CD4-positive, CD25-positive, alpha-beta regulatory T cell (primary cell): ENCODE data around the gene OSBPL6. TPM values are rescaled to one million over a fixed set of nuclear protein-coding genes. Genes with fewer than 3 reads are reported as not detected.
"Not testable (repeated sequence)": the region's sequence is repeated elsewhere in the genome, so short reads cannot be mapped to it uniquely, and the experiment has no call there.

Source experiments
- ATAC-seq, 2 donors: fragments of 150-1000 bp; cut with Tn5 transposase; one replicate each; pipeline ENCODE4 v1.10.0; 2021; ENCODE audit warnings: low read depth in 2 of 2, moderate number of reproducible peaks in 2 of 2, moderate library complexity in 1 of 2
- DNase-seq, 3 donors: peaks; one replicate each; pipeline versions ENCODE4 v3.0.0 to v3.0.0-alpha.2; 2012 to 2022; ENCODE audit warnings: mixed read lengths in 1 of 3
- H3K27ac ChIP-seq: one replicate; pipeline ENCODE4 v1.7.0; 2013; ENCODE audit warnings: mild to moderate bottlenecking, low read length; ENCODE audit not compliant: insufficient read depth, poor library complexity, severe bottlenecking
- H3K27me3 ChIP-seq: one replicate; pipeline ENCODE4 v1.7.0; 2013; ENCODE audit warnings: low read length; ENCODE audit not compliant: control insufficient read depth, insufficient read depth
- H3K36me3 ChIP-seq: one replicate; pipeline ENCODE4 v1.7.0; 2013; ENCODE audit warnings: mild to moderate bottlenecking, low read length, moderate library complexity; ENCODE audit not compliant: control insufficient read depth, insufficient read depth
- H3K4me1 ChIP-seq: 2 replicates; pipeline ENCODE4 v1.7.0; 2013; ENCODE audit warnings: mild to moderate bottlenecking, low read length; ENCODE audit not compliant: insufficient read depth, control insufficient read depth, poor library complexity, severe bottlenecking
- H3K4me3 ChIP-seq: one replicate; pipeline ENCODE4 v1.7.0; 2013; ENCODE audit warnings: low read depth, mild to moderate bottlenecking, low read length, moderate library complexity
- H3K9me3 ChIP-seq, 2 experiments: 1 replicate in 1 of 2; 2 replicates in 1 of 2; pipeline ENCODE4 v1.7.0; 2013; ENCODE audit warnings: low read length in 2 of 2, mild to moderate bottlenecking in 1 of 2, moderate library complexity in 1 of 2; ENCODE audit not compliant: control insufficient read depth in 2 of 2
- H3K27ac Mint-ChIP-seq, 3 donors: one replicate each; pipeline ENCODE4 v1.8.0; 2020 to 2022; ENCODE audit warnings: mild to moderate bottlenecking in 3 of 3, mixed read lengths in 3 of 3, moderate library complexity in 2 of 3
- H3K27me3 Mint-ChIP-seq: one replicate; pipeline ENCODE4 v1.8.0; 2022; ENCODE audit warnings: mild to moderate bottlenecking, mixed read lengths
- H3K36me3 Mint-ChIP-seq: one replicate; pipeline ENCODE4 v1.8.0; 2020; ENCODE audit warnings: mixed read lengths
- H3K4me1 Mint-ChIP-seq, 4 donors: one replicate each; pipeline ENCODE4 v1.8.0; 2020 to 2022; ENCODE audit warnings: mixed read lengths in 4 of 4, mild to moderate bottlenecking in 1 of 4
- H3K4me3 Mint-ChIP-seq, 4 donors: one replicate each; pipeline ENCODE4 v1.8.0; 2020 to 2022; ENCODE audit warnings: mild to moderate bottlenecking in 4 of 4, mixed read lengths in 4 of 4, moderate library complexity in 3 of 4
- H3K9me3 Mint-ChIP-seq, 7 donors: one replicate each; pipeline ENCODE4 v1.8.0; 2020 to 2022; ENCODE audit warnings: mixed read lengths in 7 of 7, mild to moderate bottlenecking in 3 of 7, moderate library complexity in 2 of 7
- polyA plus RNA-seq, 4 donors: library from polyadenylated mRNA; unstranded; fragments of 300-500 nt; fragmentation: Illumina TruSeq; gene quantifications; one replicate each; pipeline ENCODE4 v1.2.3, GENCODE V29; 2021
- total RNA-seq: library from RNA; stranded (reverse); gene quantifications from one replicate; pipeline ENCODE4 v1.2.3, GENCODE V29; 2022

Gene OSBPL6
- total and polyA plus RNA-seq, 5 donors from 2014 or later, result 0.34 TPM; not detected in 4

GRCh38 chr2:178415979-178416378 is 221.7 kb downstream of the OSBPL6 start:
- Histone ChIP-seq H3K36me3 (no peaks in the 10 kb centered on the region), H3K27me3 (no peaks in the 10 kb centered on the region), H3K4me1 (peaks cover 14% of the 10 kb centered on the region), H3K4me3 (no peak overlapping the region), H3K27ac (no peak overlapping the region), H3K9me3 (no peaks in the 10 kb centered on the region)
- Mint-ChIP-seq H3K27me3 (no peaks in the 10 kb centered on the region), H3K9me3 (peaks cover 0 to 1% (median 0%) of the 10 kb centered on the region in 7 donors), H3K36me3 (peaks cover 2% of the 10 kb centered on the region), H3K4me3 (no peak overlapping the region), H3K4me1 (peaks cover 14 to 42% (median 27%) of the 10 kb centered on the region in 4 donors), H3K27ac (peak overlapping the region in 1 of 3 donors; percentile 3)
- DNase-seq (no peak), ATAC-seq (no peak)

- Histone ChIP-seq H3K36me3 (no peaks in the 10 kb centered on the region), H3K27me3 (no peaks in the 10 kb centered on the region), H3K9me3 (no peaks in the 10 kb centered on the region), H3K4me1 (peaks cover 14% of the 10 kb centered on the region), H3K27ac (peak overlapping the region; percentile 0), H3K4me3 (no peak overlapping the region)
- DNase-seq (no peak), ATAC-seq (no peak)
- Mint-ChIP-seq H3K36me3 (peaks cover 13% of the 10 kb centered on the region), H3K4me1 (peaks cover 14 to 39% (median 27%) of the 10 kb centered on the region in 4 donors), H3K27me3 (no peaks in the 10 kb centered on the region), H3K4me3 (peak overlapping the region in 1 of 4 donors; percentile 16), H3K9me3 (peaks cover 0 to 1% (median 0%) of the 10 kb centered on the region in 7 donors), H3K27ac (no peak overlapping the region)
These were observed 223.6 kb downstream of the OSBPL6 start for GRCh38 chr2:178417916-178418315.

GRCh38 chr2:178418426-178418825 is 224.1 kb downstream of the OSBPL6 start:
- DNase-seq, result no peak
- no peak overlapping the region for H3K4me3 Mint-ChIP-seq
- H3K36me3 Mint-ChIP-seq, result peaks cover 13% of the 10 kb centered on the region
- H3K9me3 ChIP-seq, result no peaks in the 10 kb centered on the region
- no peaks in the 10 kb centered on the region for H3K36me3 ChIP-seq
- H3K9me3 Mint-ChIP-seq, result peaks cover 0 to 1% (median 0%) of the 10 kb centered on the region in 7 donors
- H3K4me3 ChIP-seq, result no peak overlapping the region
- H3K27ac ChIP-seq, result peak overlapping the region; percentile 0
- peaks cover 14% of the 10 kb centered on the region for H3K4me1 ChIP-seq
- no peak for ATAC-seq
- H3K4me1 Mint-ChIP-seq, result peaks cover 14 to 34% (median 24%) of the 10 kb centered on the region in 4 donors
- H3K27ac Mint-ChIP-seq, result no peak overlapping the region
- no peaks in the 10 kb centered on the region for H3K27me3 ChIP-seq
- H3K27me3 Mint-ChIP-seq, result no peaks in the 10 kb centered on the region

- no peaks in the 10 kb centered on the region for H3K9me3 Mint-ChIP-seq
- H3K27me3 Mint-ChIP-seq, result no peaks in the 10 kb centered on the region
- H3K4me3 ChIP-seq, result no peak overlapping the region
- ATAC-seq (no peak), DNase-seq (peak in 1 of 3 donors; percentile 45)
- H3K27ac ChIP-seq, result no peak overlapping the region
- no peaks in the 10 kb centered on the region for H3K36me3 ChIP-seq
- peak overlapping the region in 1 of 3 donors; percentile 5 for H3K27ac Mint-ChIP-seq
- no peaks in the 10 kb centered on the region for H3K27me3 ChIP-seq
- no peaks in the 10 kb centered on the region for H3K9me3 ChIP-seq
- H3K4me1 Mint-ChIP-seq, result peaks cover 12 to 34% (median 21%) of the 10 kb centered on the region in 4 donors
- H3K4me1 ChIP-seq, result peaks cover 10% of the 10 kb centered on the region
- H3K36me3 Mint-ChIP-seq, result peaks cover 17% of the 10 kb centered on the region
- H3K4me3 Mint-ChIP-seq, result no peak overlapping the region
These were observed 224.8 kb downstream of the OSBPL6 start for GRCh38 chr2:178419123-178419522.

GRCh38 chr2:178420463-178420999 is 226.2 kb downstream of the OSBPL6 start:
- Histone ChIP-seq H3K9me3 (peaks cover 0 to 5% of the 10 kb centered on the region in 2 experiments), H3K4me1 (no peaks in the 10 kb centered on the region), H3K27me3 (no peaks in the 10 kb centered on the region), H3K27ac (no peak overlapping the region), H3K36me3 (no peaks in the 10 kb centered on the region), H3K4me3 (no peak overlapping the region)
- DNase-seq, result no peak
- Mint-ChIP-seq H3K27ac (peak overlapping the region in 1 of 3 donors; percentile 60), H3K4me1 (peaks cover 4 to 27% (median 12%) of the 10 kb centered on the region in 4 donors), H3K36me3 (peaks cover 29% of the 10 kb centered on the region), H3K4me3 (no peak overlapping the region), H3K9me3 (peaks cover 0 to 12% (median 2%) of the 10 kb centered on the region in 7 donors), H3K27me3 (no peaks in the 10 kb centered on the region)
- ATAC-seq, result no peak

GRCh38 chr2:178422097-178422496 is 227.8 kb downstream of the OSBPL6 start:
- H3K27ac Mint-ChIP-seq, result no peak overlapping the region
- peaks cover 0 to 18% (median 2%) of the 10 kb centered on the region in 7 donors for H3K9me3 Mint-ChIP-seq
- peaks cover 44% of the 10 kb centered on the region for H3K36me3 Mint-ChIP-seq
- H3K4me1 Mint-ChIP-seq, result peaks cover 2 to 19% (median 6%) of the 10 kb centered on the region in 4 donors
- ATAC-seq, result no peak
- H3K27me3 Mint-ChIP-seq, result no peaks in the 10 kb centered on the region
- Histone ChIP-seq H3K4me3 (no peak overlapping the region), H3K36me3 (peaks cover 9% of the 10 kb centered on the region), H3K4me1 (no peaks in the 10 kb centered on the region), H3K27me3 (no peaks in the 10 kb centered on the region), H3K9me3 (peaks cover 0 to 5% of the 10 kb centered on the region in 2 experiments), H3K27ac (no peak overlapping the region)
- H3K4me3 Mint-ChIP-seq, result no peak overlapping the region
- DNase-seq, result no peak

- H3K27me3 Mint-ChIP-seq, result not testable (repeated sequence)
These were observed 229.4 kb downstream of the OSBPL6 start for GRCh38 chr2:178423746-178424145.

More at GRCh38 chr2:178423746-178424145, 229.4 kb downstream of the OSBPL6 start:
- not testable (repeated sequence) for H3K4me3 Mint-ChIP-seq, H3K4me3 ChIP-seq, ATAC-seq, DNase-seq, H3K27me3 ChIP-seq, H3K27ac ChIP-seq, H3K9me3 ChIP-seq, H3K4me1 ChIP-seq, H3K27ac Mint-ChIP-seq
- Mint-ChIP-seq H3K36me3 (peaks cover 52% of the 10 kb centered on the region), H3K9me3 (peaks cover 0 to 18% (median 2%) of the 10 kb centered on the region in 7 donors), H3K4me1 (peaks cover 2 to 19% (median 6%) of the 10 kb centered on the region in 4 donors)
- H3K36me3 ChIP-seq, result peaks cover 14% of the 10 kb centered on the region
